Activated naive CD8-positive, alpha-beta T cell treated with anti-CD3 and anti-CD28 coated beads for 36 hours (primary cell): ENCODE measurements around the gene SBF1. TPM values are rescaled to one million over a fixed set of nuclear protein-coding genes. Genes with fewer than 3 reads are reported as not detected.

Experiments used
- DNase-seq: peaks from one replicate; pipeline ENCODE4 v3.0.0; 2021
- H3K27ac Mint-ChIP-seq: one replicate; pipeline ENCODE4 v1.8.0; 2022; ENCODE audit warnings: mild to moderate bottlenecking, moderate library complexity, mixed read lengths
- H3K27me3 Mint-ChIP-seq: one replicate; pipeline ENCODE4 v1.8.0; 2022; ENCODE audit warnings: mild to moderate bottlenecking, mixed read lengths
- H3K36me3 Mint-ChIP-seq: one replicate; pipeline ENCODE4 v1.8.0; 2021; ENCODE audit warnings: mild to moderate bottlenecking, mixed read lengths
- H3K4me1 Mint-ChIP-seq: one replicate; pipeline ENCODE4 v1.8.0; 2021; ENCODE audit warnings: mixed read lengths
- H3K4me3 Mint-ChIP-seq: one replicate; pipeline ENCODE4 v1.8.0; 2022; ENCODE audit warnings: mild to moderate bottlenecking, moderate library complexity, mixed read lengths
- H3K9me3 Mint-ChIP-seq: one replicate; pipeline ENCODE4 v1.8.0; 2022; ENCODE audit warnings: mixed read lengths
- total RNA-seq, 2 experiments: library from RNA; stranded (reverse); gene quantifications; one replicate each; pipeline ENCODE4 v1.2.3, GENCODE V29; 2021

Gene SBF1
- total RNA-seq, 2 experiments from 2014 or later, result 101 to 102 TPM

DNA sequence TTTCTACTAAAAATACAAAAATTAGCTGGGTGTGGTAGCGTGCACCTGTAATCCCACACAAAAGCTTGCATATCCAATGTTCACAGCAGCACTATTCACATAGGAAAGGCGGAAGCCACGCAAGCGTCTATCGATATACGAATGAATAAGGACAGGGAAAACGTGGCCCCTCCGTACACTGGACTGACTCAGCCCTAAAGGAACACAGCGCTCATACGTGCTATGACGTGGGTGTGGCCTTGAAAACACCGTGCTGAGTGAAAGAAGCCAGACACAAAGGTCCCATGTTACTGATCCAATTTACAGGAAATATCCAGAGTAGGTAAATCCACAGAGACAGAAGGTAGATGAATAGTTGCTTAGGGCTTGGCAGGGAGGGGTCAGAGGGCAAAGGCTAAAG, 25.6 kb upstream of the SBF1 start:
- Mint-ChIP-seq H3K4me1 (peaks cover 6% of the 10 kb centered on the region), H3K36me3 (peaks cover 2% of the 10 kb centered on the region), H3K27me3 (no peaks in the 10 kb centered on the region), H3K9me3 (no peaks in the 10 kb centered on the region), H3K27ac (no peak overlapping the region), H3K4me3 (no peak overlapping the region)
- no peak for DNase-seq

DNA sequence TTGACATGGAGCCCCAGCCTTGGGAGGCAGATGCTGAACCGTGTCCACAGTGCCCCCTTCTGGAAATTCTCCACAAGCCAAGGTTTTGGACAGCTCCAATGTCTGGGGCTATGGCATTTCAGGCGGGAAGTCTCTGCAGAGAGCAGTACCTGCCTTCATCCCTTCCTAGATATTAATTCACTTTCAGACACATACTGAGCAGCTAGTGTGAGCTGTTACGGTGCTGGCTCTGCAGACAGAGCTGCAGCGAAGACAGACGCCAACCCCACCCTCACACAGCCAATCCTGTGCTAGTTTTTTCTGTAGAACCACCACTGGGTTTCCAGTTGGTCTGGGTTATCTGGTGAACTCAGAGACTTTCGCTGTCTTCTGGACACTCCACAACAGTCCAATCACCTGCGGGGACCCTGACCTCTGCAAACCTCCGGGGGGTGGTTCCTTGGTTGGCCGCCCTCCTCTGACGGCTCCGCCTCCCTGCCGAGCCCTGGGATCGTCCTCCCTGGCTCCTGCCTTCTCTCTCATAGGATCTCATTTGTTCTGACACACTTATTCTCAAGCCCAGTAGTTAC, 23.6 kb upstream of the SBF1 start:
- Mint-ChIP-seq H3K36me3 (peaks cover 2% of the 10 kb centered on the region), H3K27ac (no peak overlapping the region), H3K4me1 (peaks cover 6% of the 10 kb centered on the region), H3K9me3 (no peaks in the 10 kb centered on the region), H3K27me3 (no peaks in the 10 kb centered on the region), H3K4me3 (no peak overlapping the region)
- peak; percentile 70 for DNase-seq

DNA sequence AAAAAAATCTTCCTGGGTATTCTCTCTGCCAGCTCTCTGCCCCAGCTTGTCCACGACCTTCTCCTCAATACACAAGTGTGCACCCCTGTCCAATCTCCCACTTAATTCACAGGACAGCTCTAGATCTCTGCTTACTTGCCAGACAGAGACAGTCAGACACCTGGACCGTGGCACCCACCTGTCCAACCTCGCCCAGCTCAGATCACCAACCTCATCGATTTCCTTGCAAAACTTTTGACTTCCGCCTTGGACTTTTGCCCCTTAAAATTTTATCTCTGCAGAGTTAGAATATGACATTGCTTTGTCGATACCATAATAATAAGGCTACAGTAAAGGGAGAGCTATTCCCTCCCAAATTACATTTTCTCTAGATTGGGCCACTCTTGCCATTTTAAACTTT, 22.3 kb upstream of the SBF1 start:
- H3K4me3 Mint-ChIP-seq, result no peak overlapping the region
- H3K4me1 Mint-ChIP-seq, result peaks cover 6% of the 10 kb centered on the region
- no peak overlapping the region for H3K27ac Mint-ChIP-seq
- H3K27me3 Mint-ChIP-seq, result no peaks in the 10 kb centered on the region
- peaks cover under 1% of the 10 kb centered on the region for H3K36me3 Mint-ChIP-seq
- DNase-seq, result no peak
- H3K9me3 Mint-ChIP-seq, result no peaks in the 10 kb centered on the region

DNA sequence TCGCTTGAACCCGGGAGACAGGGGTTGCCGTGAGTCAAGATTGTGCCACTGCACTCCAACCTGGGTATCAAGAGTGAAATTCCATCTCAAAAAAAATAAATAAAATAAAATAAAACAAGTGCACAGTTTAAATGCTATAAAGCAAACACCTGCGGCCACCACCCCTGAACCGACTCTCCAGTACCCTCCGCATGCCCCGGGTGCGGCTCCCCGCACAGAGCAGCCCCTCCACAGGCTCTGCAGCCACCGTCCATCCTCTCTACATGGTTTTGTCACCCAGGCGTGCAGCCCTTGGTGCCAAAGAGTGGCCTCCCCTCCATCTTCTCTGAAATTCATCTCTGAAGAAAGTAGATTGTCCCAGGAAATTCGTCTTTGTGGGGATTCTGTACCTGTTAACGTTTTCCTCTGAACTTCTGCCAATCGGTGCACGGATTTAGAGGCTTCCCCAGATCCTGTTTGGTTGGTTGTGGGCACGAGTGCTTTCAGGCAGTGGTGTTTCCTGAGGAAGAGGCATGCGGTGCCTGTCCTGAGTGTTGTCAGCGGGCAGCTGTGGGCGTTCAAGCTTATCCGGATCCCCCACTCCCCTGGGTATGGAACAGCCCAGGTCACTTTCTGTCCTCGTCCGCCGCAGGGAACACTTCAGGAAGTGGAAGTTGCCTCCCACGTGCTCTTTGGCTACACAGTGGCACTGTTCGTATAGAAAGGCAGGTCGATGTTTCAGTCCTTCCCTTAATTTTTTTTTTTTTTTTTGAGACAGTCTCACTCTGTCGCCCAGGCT, 15.9 kb upstream of the SBF1 start:
- peak overlapping the region; percentile 19 for H3K4me3 Mint-ChIP-seq
- H3K36me3 Mint-ChIP-seq, result no peaks in the 10 kb centered on the region
- DNase-seq, result no peak
- no peaks in the 10 kb centered on the region for H3K9me3 Mint-ChIP-seq
- peak overlapping the region; percentile 31 for H3K27ac Mint-ChIP-seq
- H3K4me1 Mint-ChIP-seq, result peaks cover 8% of the 10 kb centered on the region
- no peaks in the 10 kb centered on the region for H3K27me3 Mint-ChIP-seq

DNA sequence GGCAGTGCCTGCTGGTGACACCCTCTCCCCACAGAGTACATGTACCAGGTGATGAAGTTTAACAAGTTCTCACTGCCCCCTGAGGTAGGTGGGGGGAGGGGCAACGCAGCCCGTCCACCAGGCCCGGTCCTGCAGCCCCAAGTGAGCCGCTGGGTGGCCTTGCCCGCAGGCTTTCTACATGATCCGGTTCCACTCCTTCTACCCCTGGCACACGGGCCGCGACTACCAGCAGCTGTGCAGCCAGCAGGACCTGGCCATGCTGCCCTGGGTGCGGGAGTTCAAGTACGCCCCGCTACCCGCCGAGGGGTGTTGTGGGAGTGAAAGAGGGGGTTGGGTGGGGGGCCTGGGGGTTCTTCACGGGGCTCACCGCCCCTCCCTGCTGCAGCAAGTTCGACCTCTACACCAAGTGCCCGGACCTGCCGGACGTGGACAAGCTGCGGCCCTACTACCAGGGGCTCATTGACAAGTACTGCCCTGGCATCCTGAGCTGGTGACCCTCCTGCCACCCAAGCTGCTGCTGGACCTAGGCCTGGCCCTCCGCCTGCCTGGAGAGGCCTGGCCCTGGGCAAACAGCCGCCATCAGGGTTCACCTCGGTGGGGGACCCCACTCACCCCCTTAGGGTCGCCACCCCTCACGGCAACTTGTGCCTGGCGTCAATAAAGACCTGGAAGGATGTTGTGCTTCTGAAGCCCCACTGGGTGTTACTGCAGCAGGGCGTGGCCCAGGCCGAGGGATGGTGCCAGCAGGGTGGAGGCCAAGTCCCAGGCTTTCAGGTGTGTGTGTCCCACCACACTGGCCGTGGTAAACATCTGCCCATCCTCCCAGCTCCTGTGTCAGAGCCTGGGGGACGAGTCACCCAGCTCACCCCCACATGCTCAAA, 14.8 kb upstream of the SBF1 start:
- Mint-ChIP-seq H3K36me3 (no peaks in the 10 kb centered on the region), H3K27me3 (no peaks in the 10 kb centered on the region), H3K4me3 (no peak overlapping the region), H3K4me1 (peaks cover 8% of the 10 kb centered on the region), H3K27ac (no peak overlapping the region), H3K9me3 (no peaks in the 10 kb centered on the region)
- no peak for DNase-seq

DNA sequence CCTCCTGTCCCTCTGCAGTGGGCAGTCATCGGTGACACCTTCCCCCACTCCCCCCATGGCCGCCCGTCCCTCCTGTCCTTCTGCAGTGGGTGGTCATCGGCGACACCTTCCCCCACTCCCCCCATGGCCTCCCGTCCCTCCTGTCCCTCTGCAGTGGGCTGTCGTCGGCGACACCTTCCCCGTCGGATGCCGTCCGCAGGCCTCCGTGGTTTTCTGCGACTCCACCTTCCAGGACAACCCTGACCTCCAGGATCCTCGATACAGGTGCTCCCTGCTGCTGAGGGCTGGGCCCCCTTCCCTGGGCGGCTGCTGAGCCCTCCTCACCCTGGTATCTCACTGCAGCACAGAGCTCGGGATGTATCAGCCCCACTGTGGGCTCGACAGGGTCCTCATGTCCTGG, 14.1 kb upstream of the SBF1 start:
- H3K9me3 Mint-ChIP-seq, result no peaks in the 10 kb centered on the region
- no peaks in the 10 kb centered on the region for H3K27me3 Mint-ChIP-seq
- peaks cover 8% of the 10 kb centered on the region for H3K4me1 Mint-ChIP-seq
- DNase-seq, result no peak
- no peak overlapping the region for H3K27ac Mint-ChIP-seq
- no peaks in the 10 kb centered on the region for H3K36me3 Mint-ChIP-seq
- H3K4me3 Mint-ChIP-seq, result no peak overlapping the region

DNA sequence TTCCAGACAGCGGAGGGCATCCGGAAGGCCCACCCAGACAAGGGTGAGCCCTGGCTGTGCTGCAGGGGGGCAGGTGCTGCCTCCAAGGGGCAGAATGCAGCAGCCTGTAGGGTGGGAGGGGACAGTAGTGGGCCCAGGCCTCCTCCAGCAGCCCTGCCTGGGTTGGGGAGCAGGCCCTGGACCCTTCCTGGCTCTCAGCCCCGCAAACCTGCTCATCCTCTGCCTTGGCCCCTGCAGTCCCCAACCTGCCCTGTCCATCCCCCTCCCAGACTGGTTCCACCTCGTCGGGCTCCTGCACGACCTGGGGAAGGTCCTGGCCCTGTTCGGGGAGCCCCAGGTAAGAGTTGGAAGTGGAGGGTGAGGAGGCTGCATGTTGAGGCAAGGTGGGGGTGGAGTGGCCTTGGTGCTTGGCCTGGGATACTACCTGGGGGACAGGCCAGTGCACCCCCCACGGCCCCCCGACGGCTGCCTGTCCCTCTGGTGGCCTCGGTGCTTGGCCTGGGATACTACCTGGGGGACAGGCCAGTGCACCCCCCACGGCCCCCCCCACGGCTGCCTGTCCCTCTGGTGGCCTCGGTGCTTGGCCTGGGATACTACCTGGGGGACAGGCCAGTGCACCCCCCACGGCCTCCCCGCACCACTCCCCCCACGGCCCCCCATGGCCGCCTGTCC, 13.3 kb upstream of the SBF1 start:
- H3K9me3 Mint-ChIP-seq, result no peaks in the 10 kb centered on the region
- H3K27me3 Mint-ChIP-seq, result no peaks in the 10 kb centered on the region
- H3K27ac Mint-ChIP-seq, result no peak overlapping the region
- H3K4me1 Mint-ChIP-seq, result peaks cover 8% of the 10 kb centered on the region
- DNase-seq, result no peak
- no peak overlapping the region for H3K4me3 Mint-ChIP-seq
- H3K36me3 Mint-ChIP-seq, result no peaks in the 10 kb centered on the region

DNA sequence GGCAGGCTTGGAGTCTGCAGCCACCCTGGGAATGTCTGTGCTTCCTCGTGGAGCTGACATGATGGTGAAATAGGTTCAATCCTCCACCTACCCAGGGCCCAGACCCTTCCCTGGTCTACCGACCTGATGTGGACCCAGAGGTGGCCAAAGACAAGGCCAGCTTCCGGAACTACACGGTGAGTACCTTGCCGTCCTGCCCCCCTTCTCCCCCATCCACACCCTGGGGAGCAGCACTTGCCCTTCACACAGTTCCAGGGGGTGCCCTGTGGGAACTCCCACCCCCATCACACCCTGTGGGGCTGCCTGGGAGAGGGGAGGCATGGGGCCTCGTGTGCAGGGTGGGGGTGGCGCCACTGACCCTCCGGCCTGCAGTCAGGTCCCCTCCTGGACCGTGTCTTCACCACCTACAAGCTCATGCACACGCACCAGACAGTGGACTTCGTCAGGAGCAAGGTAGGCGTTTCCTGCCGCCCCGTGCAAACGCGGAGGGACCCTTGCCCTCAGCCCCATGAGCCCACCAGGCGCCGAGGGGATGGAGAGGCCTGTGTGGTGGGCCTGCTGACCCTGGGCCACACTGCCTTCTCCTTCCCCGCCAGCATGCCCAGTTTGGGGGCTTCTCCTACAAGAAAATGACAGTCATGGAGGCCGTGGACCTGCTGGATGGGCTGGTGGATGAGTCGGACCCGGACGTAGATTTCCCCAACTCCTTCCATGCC, 12.6 kb upstream of the SBF1 start:
- Mint-ChIP-seq H3K36me3 (no peaks in the 10 kb centered on the region), H3K4me3 (no peak overlapping the region), H3K27me3 (no peaks in the 10 kb centered on the region), H3K9me3 (no peaks in the 10 kb centered on the region), H3K4me1 (peaks cover 8% of the 10 kb centered on the region), H3K27ac (no peak overlapping the region)
- DNase-seq, result no peak

DNA sequence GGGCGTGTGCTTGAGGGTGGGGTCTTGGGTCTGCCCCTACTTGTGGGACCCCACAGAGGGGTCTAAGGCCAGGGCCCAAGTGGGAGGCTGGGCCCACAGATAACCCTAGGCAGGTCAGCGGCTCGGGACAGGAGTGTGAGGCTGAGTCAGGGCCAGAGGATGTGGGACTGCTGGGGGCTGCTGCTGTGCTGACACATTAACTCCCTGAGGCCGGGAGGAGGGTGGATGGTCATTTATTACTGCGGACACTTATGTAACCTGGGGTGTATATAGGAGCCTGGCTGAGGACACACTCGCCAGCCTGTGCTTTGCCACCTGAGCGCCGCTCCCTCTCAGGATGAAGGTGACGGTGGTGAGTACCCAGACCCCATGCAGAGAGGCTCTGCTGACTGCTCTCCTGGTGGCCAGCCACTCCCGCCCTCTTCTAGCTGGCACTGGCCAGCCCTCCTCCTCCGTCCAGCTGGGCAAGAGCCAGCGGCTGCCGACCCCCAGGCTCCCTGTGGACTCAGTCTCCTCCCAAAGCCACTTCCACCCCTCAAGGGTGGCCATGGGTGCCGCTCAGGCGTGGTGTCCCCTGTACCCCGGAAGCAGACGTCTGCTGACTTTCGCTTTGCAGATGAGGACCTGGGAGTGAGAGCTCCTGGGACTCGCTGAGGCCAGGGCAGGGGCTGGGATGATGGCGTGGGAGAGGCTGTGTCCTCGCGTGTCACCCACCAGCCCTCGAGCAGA, 11.9 kb upstream of the SBF1 start, which contains the start of gene MIOX:
Gene MIOX, plus strand, starts transcription at position 299 of the 729 bp plus-strand sequence. Its CDS starts 39 bp downstream, at position 338.
- Mint-ChIP-seq H3K27me3 (no peaks in the 10 kb centered on the region), H3K4me3 (no peak within 1 kb of the TSS), H3K4me1 (peaks cover 8% of the 10 kb centered on the region), H3K9me3 (no peaks in the 10 kb centered on the region), H3K27ac (no peak within 1 kb of the TSS), H3K36me3 (no peaks in the 10 kb centered on the region)
- no peak for DNase-seq

DNA sequence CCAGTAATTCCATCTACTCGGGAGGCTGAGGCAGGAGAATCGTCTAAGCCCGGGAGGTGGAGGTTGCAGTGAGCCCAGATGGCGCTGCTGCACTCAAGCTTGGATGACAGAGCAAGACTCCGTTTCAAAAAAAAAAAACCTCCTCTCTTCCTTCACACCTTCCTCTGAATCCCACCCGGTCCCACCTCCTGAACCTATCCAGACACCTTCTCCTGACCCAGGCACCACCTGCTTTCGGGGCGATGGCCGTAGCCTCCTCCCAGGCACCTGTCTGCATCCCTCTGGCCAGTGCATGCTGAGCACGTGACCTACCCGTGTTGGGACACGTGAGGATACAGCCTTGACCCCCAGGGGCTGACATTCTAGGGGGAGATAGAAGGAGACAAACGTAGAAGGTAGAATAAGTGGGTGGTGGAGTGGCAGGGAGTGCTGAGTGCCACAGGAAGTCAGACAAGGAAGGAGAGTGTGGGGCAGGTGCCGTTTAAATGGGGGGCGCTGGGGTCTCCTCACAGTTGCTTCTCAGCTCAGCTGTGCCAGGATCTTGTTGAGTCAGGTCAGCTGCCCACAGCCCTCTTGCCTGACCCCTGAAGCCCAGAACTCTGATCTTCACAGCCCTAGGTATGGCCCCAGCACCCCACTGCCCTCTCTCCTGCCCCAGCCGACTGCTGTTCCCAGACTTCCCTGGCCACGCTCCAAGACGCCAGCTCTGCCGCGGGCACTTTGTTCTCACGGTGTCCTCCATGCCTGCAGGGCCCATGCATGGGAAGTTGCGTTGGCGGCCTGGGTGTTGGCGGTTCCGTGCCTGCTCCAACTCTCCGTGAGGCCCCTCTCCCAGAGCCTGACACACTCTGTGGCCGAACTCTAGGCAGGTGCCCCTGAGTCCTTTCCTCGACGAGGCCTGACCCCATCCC, 10.6 kb upstream of the SBF1 start:
- H3K27me3 Mint-ChIP-seq, result no peaks in the 10 kb centered on the region
- no peaks in the 10 kb centered on the region for H3K4me1 Mint-ChIP-seq
- no peak for DNase-seq
- H3K27ac Mint-ChIP-seq, result no peak overlapping the region
- no peaks in the 10 kb centered on the region for H3K36me3 Mint-ChIP-seq
- no peak overlapping the region for H3K4me3 Mint-ChIP-seq
- H3K9me3 Mint-ChIP-seq, result no peaks in the 10 kb centered on the region

DNA sequence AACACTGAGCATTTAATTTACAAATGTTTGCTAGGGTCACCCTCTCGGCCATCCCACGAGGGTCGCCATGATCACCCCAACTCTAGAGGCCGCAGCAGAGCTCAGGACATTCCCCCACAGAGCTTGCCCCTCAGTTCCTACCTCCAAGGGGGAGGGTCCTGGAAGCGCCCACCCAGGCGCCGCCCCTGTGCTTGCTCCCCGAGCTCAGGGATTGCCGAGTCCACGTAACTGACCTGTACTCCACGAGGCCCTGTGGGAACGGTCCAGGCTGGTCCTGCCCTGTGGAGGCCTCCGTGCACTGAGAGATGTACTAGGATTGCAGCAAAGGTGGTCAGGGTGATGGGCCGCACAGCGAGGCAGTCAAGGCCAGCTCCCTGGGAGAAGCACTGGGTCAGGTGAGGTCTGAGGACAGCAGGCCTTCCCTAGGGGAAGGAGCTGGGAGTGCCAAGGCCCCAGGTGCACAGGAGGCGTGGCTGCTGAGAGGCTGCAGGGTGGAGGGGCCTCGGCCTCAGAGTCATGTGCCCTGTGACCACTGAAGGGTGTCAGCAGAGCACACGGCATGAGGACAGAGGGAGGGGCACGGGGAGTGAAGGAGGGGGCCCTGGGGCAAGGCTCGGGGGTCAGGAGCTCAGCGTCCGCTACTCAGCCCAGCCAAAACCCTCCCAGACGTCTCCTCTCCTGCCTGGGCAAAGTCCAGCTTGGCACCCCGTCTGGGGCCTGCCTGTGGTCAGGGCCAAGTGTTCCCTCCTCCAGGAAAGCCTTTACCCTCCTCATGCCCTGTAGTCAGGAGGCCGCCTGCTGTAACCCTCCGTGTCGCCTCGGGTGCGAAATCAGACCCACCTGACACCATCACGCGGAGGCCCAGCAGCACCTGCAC, 9.4 kb upstream of the SBF1 start:
- no peaks in the 10 kb centered on the region for H3K36me3 Mint-ChIP-seq
- H3K9me3 Mint-ChIP-seq, result no peaks in the 10 kb centered on the region
- no peak for DNase-seq
- H3K27me3 Mint-ChIP-seq, result peaks cover 7% of the 10 kb centered on the region
- peaks cover 4% of the 10 kb centered on the region for H3K4me1 Mint-ChIP-seq
- H3K4me3 Mint-ChIP-seq, result no peak overlapping the region
- no peak overlapping the region for H3K27ac Mint-ChIP-seq

DNA sequence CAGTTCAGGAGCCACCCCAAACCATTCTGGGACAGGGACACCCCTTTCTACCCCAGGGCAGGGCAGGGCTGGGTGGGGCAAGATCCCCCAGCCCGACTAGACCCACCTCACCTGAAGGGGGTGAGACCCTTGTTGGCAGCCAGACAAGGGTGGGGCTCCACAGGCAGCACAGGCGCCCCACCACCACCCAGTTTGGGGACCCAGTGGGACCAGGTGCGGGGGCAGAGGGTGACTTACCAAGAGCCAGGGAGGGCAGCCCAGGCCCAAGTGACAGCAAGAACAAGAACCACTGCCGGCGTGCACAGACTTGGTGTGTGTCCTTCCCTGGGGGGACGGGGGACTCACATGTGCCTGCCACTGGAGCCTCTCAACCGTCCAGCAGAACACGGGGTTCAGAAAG, 8.7 kb upstream of the SBF1 start:
- Mint-ChIP-seq H3K36me3 (no peaks in the 10 kb centered on the region), H3K9me3 (no peaks in the 10 kb centered on the region), H3K27me3 (peaks cover 7% of the 10 kb centered on the region), H3K27ac (no peak overlapping the region), H3K4me1 (peaks cover 4% of the 10 kb centered on the region), H3K4me3 (no peak overlapping the region)
- DNase-seq, result no peak
